Activated effector memory CD4-positive, alpha-beta T cell treated with anti-CD3 and anti-CD28 coated beads, Interleukin-2, amount 50 U/mL, for 16 hours (primary cell): ENCODE results near the gene MAGI2.
"Not testable (repeated sequence)": the region's sequence is repeated elsewhere in the genome, so short reads cannot be mapped to it uniquely, and the experiment has no call there.

Experiments used
- DNase-seq: peaks from one replicate; pipeline ENCODE4 v3.0.0-alpha.2; 2020

Gene MAGI2

GRCh38 chr7:78002021-78002420, 1451.4 kb downstream of the MAGI2 start:
- no peak for DNase-seq

- not testable (repeated sequence) for DNase-seq
These were observed 1454.3 kb downstream of the MAGI2 start for GRCh38 chr7:77999168-77999567.

GRCh38 chr7:77995717-77996116, 1457.8 kb downstream of the MAGI2 start:
- no peak for DNase-seq

GRCh38 chr7:77993838-77994237, 1459.6 kb downstream of the MAGI2 start:
- DNase-seq = no peak

- no peak for DNase-seq
These were observed 1461.8 kb downstream of the MAGI2 start for GRCh38 chr7:77991656-77992055.

GRCh38 chr7:77989981-77990566, 1463.4 kb downstream of the MAGI2 start:
- peak; percentile 65 for DNase-seq

GRCh38 chr7:77985974-77986339, 1467.5 kb downstream of the MAGI2 start:
- DNase-seq = no peak

- no peak for DNase-seq
These were observed 1468.1 kb downstream of the MAGI2 start for GRCh38 chr7:77985232-77985973.

- no peak for DNase-seq
These were observed 1469.5 kb downstream of the MAGI2 start for GRCh38 chr7:77983973-77984372.

GRCh38 chr7:77982926-77983550, 1470.4 kb downstream of the MAGI2 start:
- DNase-seq = no peak

- no peak for DNase-seq
These were observed 1473.3 kb downstream of the MAGI2 start for GRCh38 chr7:77980087-77980713.

- no peak for DNase-seq
These were observed 1474.2 kb downstream of the MAGI2 start for GRCh38 chr7:77979219-77979618.

GRCh38 chr7:77975672-77976480, 1477.6 kb downstream of the MAGI2 start:
- DNase-seq = no peak

GRCh38 chr7:77971726-77972125, 1481.7 kb downstream of the MAGI2 start:
- DNase-seq = no peak

GRCh38 chr7:77967429-77967828, 1486.0 kb downstream of the MAGI2 start:
- no peak for DNase-seq
